Neural progenitor cell (in vitro differentiated cells): ENCODE measurements around the gene MCM5. TPM values are rescaled to one million over a fixed set of nuclear protein-coding genes. Genes with fewer than 3 reads are reported as not detected.

Source experiments
- DNase-seq: peaks from one replicate; pipeline ENCODE4 v3.0.0-alpha.2; 2016; ENCODE audit warnings: low spot score
- H2AFZ ChIP-seq: fragments of 200-600 bp; sonication (generic); replicated peaks from 2 replicates; pipeline ENCODE4 v1.6.1; 2016; ENCODE audit warnings: antibody characterized with exemption
- H3F3A ChIP-seq: fragments of 200-600 bp; sonication (generic); 2 replicates; pipeline ENCODE4 v1.6.1; 2016; ENCODE audit warnings: antibody characterized with exemption, low read depth
- H3K27ac ChIP-seq: fragments of 200-600 bp; sonication (generic); 2 replicates; pipeline ENCODE4 v1.5.1; 2016; ENCODE audit warnings: mild to moderate bottlenecking
- H3K27me3 ChIP-seq: fragments of 200-600 bp; sonication (generic); 2 replicates; pipeline ENCODE4 v1.6.1; 2016; ENCODE audit warnings: mild to moderate bottlenecking, moderate library complexity
- H3K36me3 ChIP-seq: fragments of 200-600 bp; sonication (generic); 2 replicates; pipeline ENCODE4 v1.5.1; 2016
- H3K4me1 ChIP-seq: fragments of 200-600 bp; sonication (generic); 2 replicates; pipeline ENCODE4 v1.6.1; 2016; ENCODE audit warnings: mixed run types
- H3K4me2 ChIP-seq: fragments of 200-600 bp; sonication (generic); 2 replicates; pipeline ENCODE4 v1.6.1; 2016
- H3K4me3 ChIP-seq: fragments of 200-600 bp; sonication (generic); 2 replicates; pipeline ENCODE4 v1.5.1; 2016
- H3K79me2 ChIP-seq: fragments of 200-600 bp; sonication (generic); 2 replicates; pipeline ENCODE4 v1.6.1; 2016; ENCODE audit warnings: low read depth
- H3K9ac ChIP-seq: fragments of 200-600 bp; sonication (generic); 2 replicates; pipeline ENCODE4 v1.6.1; 2016
- H3K9me3 ChIP-seq: fragments of 200-600 bp; sonication (generic); 2 replicates; pipeline ENCODE4 v1.5.1; 2016; ENCODE audit warnings: low read depth
- H4K20me1 ChIP-seq: fragments of 200-600 bp; sonication (generic); 2 replicates; pipeline ENCODE4 v1.6.1; 2016; ENCODE audit warnings: low read depth
- H3K27ac Mint-ChIP-seq: 3 replicates; pipeline ENCODE4 v1.8.0; 2021; ENCODE audit warnings: mixed read lengths
- H3K27me3 Mint-ChIP-seq: 2 replicates; pipeline ENCODE4 v1.8.0; 2022; ENCODE audit warnings: low read depth, mild to moderate bottlenecking, inconsistent platforms, moderate library complexity, mixed read lengths; ENCODE audit not compliant: insufficient read depth
- H3K36me3 Mint-ChIP-seq: 3 replicates; pipeline ENCODE4 v1.8.0; 2021; ENCODE audit warnings: mixed read lengths
- H3K4me1 Mint-ChIP-seq: 3 replicates; pipeline ENCODE4 v1.8.0; 2021; ENCODE audit warnings: mixed read lengths
- H3K4me3 Mint-ChIP-seq: 3 replicates; pipeline ENCODE4 v1.8.0; 2021; ENCODE audit warnings: mild to moderate bottlenecking, moderate library complexity, mixed read lengths
- H3K9me3 Mint-ChIP-seq: 3 replicates; pipeline ENCODE4 v1.8.0; 2020; ENCODE audit warnings: mixed read lengths
- CTCF ChIP-seq: fragments of 200-600 bp; sonication (generic); IDR thresholded peaks from 2 replicates; pipeline ENCODE4 v1.5.1; 2017; ENCODE audit warnings: antibody characterized with exemption, mild to moderate bottlenecking
- EZH2 ChIP-seq: fragments of 200-600 bp; sonication (generic); IDR thresholded peaks from 2 replicates; pipeline ENCODE4 v1.6.1; 2017; ENCODE audit warnings: antibody characterized with exemption, mild to moderate bottlenecking, moderate library complexity
- EZH2phosphoT487 ChIP-seq: fragments of 200-600 bp; sonication (generic); IDR thresholded peaks from 2 replicates; pipeline ENCODE4 v1.6.1; 2017; ENCODE audit warnings: antibody characterized with exemption
- total RNA-seq: library from RNA; depleted of rRNA; stranded (reverse); fragments of >200 nt; gene quantifications from 2 replicates; pipeline ENCODE4 v1.2.3, GENCODE V29; 2015; ENCODE audit warnings: low replicate concordance

MCM5 gene
- total RNA-seq, 1 donor from 2014 or later = 131 TPM

GRCh38 chr22:35462498-35463230 lies 62.7 kb downstream of the MCM5 start:
- Histone ChIP-seq H3F3A (peaks cover 24% of the 10 kb centered on the region), H3K36me3 (no peaks in the 10 kb centered on the region), H3K4me2 (no peak overlapping the region), H3K9me3 (no peaks in the 10 kb centered on the region), H3K79me2 (no peaks in the 10 kb centered on the region), H3K4me1 (peaks cover 25% of the 10 kb centered on the region), H3K27ac (no peak overlapping the region), H4K20me1 (no peaks in the 10 kb centered on the region), H3K27me3 (no peaks in the 10 kb centered on the region), H2AFZ (no peak overlapping the region), H3K9ac (no peak overlapping the region), H3K4me3 (no peak overlapping the region)
- no peaks in the 10 kb centered on the region for H3K9me3 Mint-ChIP-seq
- peak overlapping the region; percentile 39 for H3K27ac Mint-ChIP-seq
- H3K36me3 Mint-ChIP-seq = peaks cover 3% of the 10 kb centered on the region
- peaks cover 9% of the 10 kb centered on the region for H3K27me3 Mint-ChIP-seq
- no peak overlapping the region for H3K4me3 Mint-ChIP-seq
- H3K4me1 Mint-ChIP-seq = peaks cover 25% of the 10 kb centered on the region
- TF ChIP-seq EZH2 = no peak
- no peak for TF ChIP-seq EZH2phosphoT487
- no peak for TF ChIP-seq CTCF
- no peak for DNase-seq

- Histone ChIP-seq H3K27ac (no peak overlapping the region), H3K4me2 (no peak overlapping the region), H3K9me3 (no peaks in the 10 kb centered on the region), H3K79me2 (no peaks in the 10 kb centered on the region), H4K20me1 (no peaks in the 10 kb centered on the region), H3K4me3 (no peak overlapping the region), H3K9ac (no peak overlapping the region), H3K36me3 (no peaks in the 10 kb centered on the region), H3K27me3 (no peaks in the 10 kb centered on the region), H3F3A (peaks cover 23% of the 10 kb centered on the region), H3K4me1 (peaks cover 25% of the 10 kb centered on the region), H2AFZ (no peak overlapping the region)
- Mint-ChIP-seq H3K27me3 (peaks cover 9% of the 10 kb centered on the region), H3K36me3 (peaks cover 3% of the 10 kb centered on the region), H3K27ac (no peak overlapping the region), H3K4me1 (peaks cover 24% of the 10 kb centered on the region), H3K4me3 (no peak overlapping the region), H3K9me3 (no peaks in the 10 kb centered on the region)
- no peak for DNase-seq
- no peak for TF ChIP-seq EZH2
- no peak for TF ChIP-seq EZH2phosphoT487
- TF ChIP-seq CTCF = no peak
Observed at GRCh38 chr22:35463231-35463933, 63.4 kb downstream of the MCM5 start.

- Histone ChIP-seq H3K4me2 (no peak overlapping the region), H3K36me3 (no peaks in the 10 kb centered on the region), H3K9ac (no peak overlapping the region), H3K27me3 (no peaks in the 10 kb centered on the region), H4K20me1 (no peaks in the 10 kb centered on the region), H3F3A (peaks cover 13% of the 10 kb centered on the region), H3K79me2 (no peaks in the 10 kb centered on the region), H2AFZ (no peak overlapping the region), H3K4me1 (peaks cover 19% of the 10 kb centered on the region), H3K4me3 (no peak overlapping the region), H3K27ac (no peak overlapping the region), H3K9me3 (no peaks in the 10 kb centered on the region)
- peaks cover 18% of the 10 kb centered on the region for H3K4me1 Mint-ChIP-seq
- H3K27me3 Mint-ChIP-seq = peaks cover 5% of the 10 kb centered on the region
- TF ChIP-seq CTCF = no peak
- TF ChIP-seq EZH2phosphoT487 = no peak
- no peak for TF ChIP-seq EZH2
- no peak overlapping the region for H3K27ac Mint-ChIP-seq
- no peak overlapping the region for H3K4me3 Mint-ChIP-seq
- no peak for DNase-seq
- H3K9me3 Mint-ChIP-seq = no peaks in the 10 kb centered on the region
- H3K36me3 Mint-ChIP-seq = peaks cover 3% of the 10 kb centered on the region
Observed at GRCh38 chr22:35464399-35464798, 64.5 kb downstream of the MCM5 start.
